ENCODE measurements around the gene LTB. TPM values are rescaled to one million over a fixed set of nuclear protein-coding genes. Genes with fewer than 3 reads are reported as not detected.

LTB gene
- total and polyA plus RNA-seq, 2 of the 4 experiments (the other 2 are of a cell fraction) = not detected

GRCh38 chr6:31585491-31585890 is 3.3 kb upstream of the LTB start:
- Histone ChIP-seq H3K4me3 (ENCODE audit: insufficient read depth, low read depth, low read length) (no peak overlapping the region), H2BK120ac (ENCODE audit: low read depth, low read length) (no peak overlapping the region), H3K27me3 (ENCODE audit: control insufficient read depth, insufficient read depth, low read length) (peaks cover 11% of the 10 kb centered on the region), H2BK15ac (ENCODE audit: low read depth, low read length) (no peak overlapping the region), H3K36me3 (ENCODE audit: control insufficient read depth, insufficient read depth, low read length) (no peaks in the 10 kb centered on the region), H3K9me1 (ENCODE audit: insufficient read depth, low read length) (no peaks in the 10 kb centered on the region; the same call in 1 of the 2 replicates), H3K4ac (ENCODE audit: low read depth, low read length) (no peak overlapping the region), H3K4me1 (ENCODE audit: control insufficient read depth, insufficient read depth, low read length) (peaks cover 4% of the 10 kb centered on the region; the same call in 1 of the 2 replicates), H3K4me2 (ENCODE audit: low read depth, low read length) (no peak overlapping the region), H4K20me1 (ENCODE audit: insufficient read depth, low read length) (no peaks in the 10 kb centered on the region), H4K5ac (ENCODE audit: low read depth, low read length) (no peak overlapping the region), H3K9me3 (ENCODE audit: control insufficient read depth, insufficient read depth, low read length) (no peaks in the 10 kb centered on the region), H2AK9ac (replicated peaks; ENCODE audit: low read depth, low read length, poor library complexity) (no peak overlapping the region), H2BK20ac (ENCODE audit: low read depth, low read length) (no peak overlapping the region), H4K8ac (ENCODE audit: low read depth in 2 of 2, low read length in 2 of 2) (no peak overlapping the region), H3K27ac (ENCODE audit: insufficient read depth, low read length) (no peak overlapping the region), H3K18ac (ENCODE audit: low read depth, low read length) (no peak overlapping the region), H4K91ac (ENCODE audit: insufficient read depth, low read depth, low read length) (no peak overlapping the region), H2BK5ac (ENCODE audit: low read depth, low read length, poor library complexity, severe bottlenecking) (no peak overlapping the region), H2AFZ (replicated peaks; ENCODE audit: low read length, poor library complexity) (no peak overlapping the region), H3K23ac (ENCODE audit: low read depth, low read length) (no peak overlapping the region), H2AK5ac (ENCODE audit: low read depth, low read length) (no peak overlapping the region), H3K56ac (ENCODE audit: extremely low read depth, insufficient read depth, low read length) (no peak overlapping the region), H3K9ac (ENCODE audit: low read depth, low read length) (no peak overlapping the region), H3K14ac (replicated peaks; ENCODE audit: low read depth, low read length) (no peak overlapping the region), H3K79me1 (ENCODE audit: low read depth in 1 of 2, low read length in 2 of 2) (no peaks in the 10 kb centered on the region)
- WGBS, 2 experiments (ENCODE audit: extremely low coverage in 2 of 2, insufficient read length in 1 of 2) = no CpG with 5 or more reads among the region's 2 CpGs
- in situ Hi-C loops (cut with MboI; ENCODE audit: low sequenced_read_pairs) = no loop called here
- CTCF ChIA-PET = interaction anchor here (1.2 to 1.4 kb wide), 2 partner anchors 34 to 39 kb away, joined by 4 to 8 read pairs; partner anchors contain the start of genes ATP6V1G2 and NFKBIL1
- ATAC-seq (ENCODE audit: low read depth) (no peak), DNase-seq (no peak)
- dilution Hi-C loops (cut with HindIII; ENCODE audit: low sequenced_read_pairs, unreplicated experiment) = no loop called here
- BruUV-seq (replicated peaks) = no TSS peak
- intact Hi-C loops (cut with micrococcal nuclease) = no loop called here
- POLR2A ChIA-PET (ENCODE audit: unreplicated experiment) = interaction anchor here (0.5 kb wide), 1 partner anchor 27 kb away, joined by 4 read pairs; no protein-coding TSS in a partner anchor
- TF ChIP-seq CHD1 (IDR thresholded peaks at IDR 0.05; ENCODE audit: low read depth, low read length) (no peak), FOS (IDR thresholded peaks at IDR 0.05; ENCODE audit: low read depth, low read length) (no peak), RFX5 (IDR thresholded peaks at IDR 0.05; ENCODE audit: low read depth, low read length) (no peak), RCOR1 (IDR thresholded peaks at IDR 0.05; ENCODE audit: insufficient replicate concordance, low read length) (no peak), CTCF (conservative IDR thresholded peaks at IDR 0.05; ENCODE audit: low read depth, low read length) (peak; percentile 29; the same call in 1 of the 2 replicates), SMC3 (IDR thresholded peaks at IDR 0.05; ENCODE audit: low read depth, low read length) (no peak)
